Myocyte (in vitro differentiated cells): ENCODE measurements around the gene IGSF8. TPM values are rescaled to one million over a fixed set of nuclear protein-coding genes. Genes with fewer than 3 reads are reported as not detected.
"Not testable (repeated sequence)": the region's sequence is repeated elsewhere in the genome, so short reads cannot be mapped to it uniquely, and the experiment has no call there.

Source experiments
- DNase-seq: peaks from one replicate; pipeline ENCODE4 v3.0.0-alpha.2; 2012; ENCODE audit warnings: low read depth
- total RNA-seq: library from RNA; depleted of rRNA; stranded (reverse); fragments of >200 nt; gene quantifications from 2 replicates; pipeline ENCODE4 v1.2.3, GENCODE V29; 2014

Gene IGSF8
- total RNA-seq, 1 donor from 2014 or later: 27.9 TPM

- DNase-seq: peak; percentile 97
Measured at GRCh38 chr1:160127865-160128523, 29.6 kb upstream of the IGSF8 start.

- no peak for DNase-seq
Measured at GRCh38 chr1:160127381-160127780, 29.0 kb upstream of the IGSF8 start.

GRCh38 chr1:160126342-160126741 lies 27.9 kb upstream of the IGSF8 start:
- not testable (repeated sequence) for DNase-seq

- peak; percentile 90 for DNase-seq
Measured at GRCh38 chr1:160125746-160126145, 27.3 kb upstream of the IGSF8 start.

- peak; percentile 98 for DNase-seq
Measured at GRCh38 chr1:160124705-160125478, 26.5 kb upstream of the IGSF8 start.

GRCh38 chr1:160123726-160124125 lies 25.3 kb upstream of the IGSF8 start:
- DNase-seq: peak; percentile 84

GRCh38 chr1:160122978-160123495 lies 24.6 kb upstream of the IGSF8 start:
- DNase-seq: no peak

GRCh38 chr1:160121388-160121787 lies 23.0 kb upstream of the IGSF8 start:
- peak; percentile 61 for DNase-seq

GRCh38 chr1:160120797-160121196 lies 22.4 kb upstream of the IGSF8 start:
- no peak for DNase-seq

- no peak for DNase-seq
Measured at GRCh38 chr1:160118928-160119327, 20.5 kb upstream of the IGSF8 start.

GRCh38 chr1:160117709-160118183 lies 19.3 kb upstream of the IGSF8 start:
- peak; percentile 57 for DNase-seq

GRCh38 chr1:160117300-160117699 lies 18.9 kb upstream of the IGSF8 start:
- no peak for DNase-seq

GRCh38 chr1:160116283-160117147 lies 18.1 kb upstream of the IGSF8 start:
- peak; percentile 85 for DNase-seq

- DNase-seq: no peak
Measured at GRCh38 chr1:160115545-160116282, 17.3 kb upstream of the IGSF8 start, which contains the start of gene ATP1A2. ATP1A2 (plus strand) TSS chr1:160115759; CDS start chr1:160115862, 103 bp downstream.

GRCh38 chr1:160114085-160114484 lies 15.7 kb upstream of the IGSF8 start:
- DNase-seq: no peak

GRCh38 chr1:160113407-160113806 lies 15.0 kb upstream of the IGSF8 start:
- DNase-seq: no peak

- no peak for DNase-seq
Measured at GRCh38 chr1:160112357-160112756, 13.9 kb upstream of the IGSF8 start.

GRCh38 chr1:160111462-160111861 lies 13.0 kb upstream of the IGSF8 start:
- DNase-seq: not testable (repeated sequence)

GRCh38 chr1:160109686-160110085 lies 11.3 kb upstream of the IGSF8 start:
- no peak for DNase-seq

- DNase-seq: peak; percentile 72
Measured at GRCh38 chr1:160108888-160109662, 10.7 kb upstream of the IGSF8 start.
